Brain pericyte (primary cell): ENCODE measurements around the gene STEAP2.

Source experiments
- DNase-seq: peaks from one replicate; pipeline ENCODE4 v3.0.0-alpha.2; 2012; ENCODE audit warnings: low read depth, low spot score

STEAP2 gene

GRCh38 chr7:90270431-90271178, 59.1 kb downstream of the STEAP2 start:
- DNase-seq: no peak

- DNase-seq: no peak
Observed at GRCh38 chr7:90271753-90272152, 60.2 kb downstream of the STEAP2 start.

GRCh38 chr7:90272242-90272641, 60.7 kb downstream of the STEAP2 start:
- no peak for DNase-seq

DNA sequence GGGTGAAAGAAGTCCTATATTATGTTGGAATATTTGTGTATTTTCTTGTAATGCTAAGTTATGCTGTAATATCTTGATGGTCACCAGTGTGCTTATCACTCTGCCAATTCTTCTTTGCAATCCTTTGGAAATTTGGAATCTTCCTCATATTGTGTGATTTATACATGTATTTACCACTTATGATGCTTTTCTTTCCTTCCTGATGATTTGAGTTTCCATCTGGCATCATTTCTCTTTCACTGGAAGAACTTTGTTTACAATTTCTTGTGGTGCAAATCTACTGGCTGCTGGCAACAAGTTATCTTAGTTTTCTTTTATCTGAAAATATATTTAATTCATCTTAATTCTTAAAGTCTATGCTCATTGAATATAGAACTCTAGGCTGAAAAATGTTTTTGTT, 62.6 kb downstream of the STEAP2 start:
- no peak for DNase-seq

DNA sequence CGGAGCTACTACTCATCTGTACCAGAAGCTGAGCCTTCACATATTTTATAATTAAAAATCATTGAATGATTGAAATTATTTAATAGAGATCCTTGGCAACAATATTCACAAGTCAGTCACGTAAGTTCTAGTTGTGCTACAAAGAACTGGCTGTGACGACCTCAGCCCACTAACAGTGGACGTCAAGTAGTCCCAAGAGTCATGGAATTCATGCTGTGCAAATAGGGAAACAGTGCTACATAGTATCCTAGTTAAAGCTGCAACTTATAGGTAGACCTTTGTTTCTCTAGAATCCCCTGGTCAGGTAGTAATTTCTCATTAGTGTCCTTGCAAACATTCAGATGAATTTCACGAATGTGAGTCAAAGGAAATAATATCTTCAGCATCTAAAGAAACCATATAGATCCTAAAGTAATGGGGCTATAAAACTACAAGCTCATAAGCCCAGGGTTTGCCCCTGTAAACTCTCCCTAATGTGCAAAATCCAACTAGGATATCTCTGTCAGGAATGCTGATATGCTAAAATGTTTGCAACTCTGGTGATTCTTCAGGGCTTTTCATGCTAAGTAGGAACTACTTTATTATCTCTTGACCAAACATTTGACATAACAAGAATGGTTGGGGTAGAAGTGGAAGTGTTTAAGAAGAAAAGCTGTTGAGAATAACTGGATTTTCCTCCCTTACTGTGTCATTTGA, 64.6 kb downstream of the STEAP2 start:
- no peak for DNase-seq
